Gastrocnemius medialis (tissue), 4 donors: ENCODE measurements around the gene SART3.

Experiments used
- CTCF ChIP-seq, 5 experiments: fragments of 450-650 bp in 3 of 5; fragments of 200-600 bp in 2 of 5; sonication (generic) in 2 of 5; IDR thresholded peaks in 4 of 5; conservative IDR thresholded peaks in 1 of 5; 1 replicate in 4 of 5; 2 replicates in 1 of 5; pipeline ENCODE4 v1.5.1; 2016 to 2019; ENCODE audit warnings: antibody characterized with exemption in 5 of 5, mild to moderate bottlenecking in 3 of 5, moderate library complexity in 3 of 5
- POLR2A ChIP-seq, 2 donors: fragments of 450-650 bp; IDR thresholded peaks; one replicate each; pipeline ENCODE4 v1.6.1; 2017; ENCODE audit warnings: antibody characterized with exemption in 2 of 2, mild to moderate bottlenecking in 2 of 2, moderate library complexity in 2 of 2

- no peak for TF ChIP-seq CTCF (IDR thresholded peaks at IDR 0.05 in 4 of 5, conservative IDR thresholded peaks at IDR 0.05 in 1 of 5)
- no peak for TF ChIP-seq POLR2A (IDR thresholded peaks at IDR 0.05)
These were observed 28.9 kb upstream of the SART3 start for GRCh38 chr12:108589840-108590229.
